ENCODE results near the gene KIAA0753. TPM values are rescaled to one million over a fixed set of nuclear protein-coding genes. Genes with fewer than 3 reads are reported as not detected.

Gene KIAA0753
- total RNA-seq, 1 donor from 2014 or later: 33.7 TPM

- H3K27ac Mint-ChIP-seq: no peak overlapping the region
- no peak overlapping the region for H3K4me3 Mint-ChIP-seq
- no peaks in the 10 kb centered on the region for H3K27me3 Mint-ChIP-seq
- no peaks in the 10 kb centered on the region for H3K9me3 Mint-ChIP-seq
- no peaks in the 10 kb centered on the region for H3K4me1 Mint-ChIP-seq (ENCODE audit: unreplicated experiment)
- H3K36me3 Mint-ChIP-seq: peaks cover 40% of the 10 kb centered on the region
- no peak for DNase-seq (ENCODE audit: extremely low spot score, unreplicated experiment)
- TF ChIP-seq CTCF (conservative IDR thresholded peaks at IDR 0.05): no peak
Observed at GRCh38 chr17:6632530-6632929, 8.0 kb downstream of the KIAA0753 start.

- H3K27me3 Mint-ChIP-seq: no peaks in the 10 kb centered on the region
- H3K4me1 Mint-ChIP-seq (ENCODE audit: unreplicated experiment): no peaks in the 10 kb centered on the region
- no peak overlapping the region for H3K27ac Mint-ChIP-seq
- DNase-seq (ENCODE audit: extremely low spot score, unreplicated experiment): no peak
- no peaks in the 10 kb centered on the region for H3K9me3 Mint-ChIP-seq
- no peak overlapping the region for H3K4me3 Mint-ChIP-seq
- TF ChIP-seq CTCF (conservative IDR thresholded peaks at IDR 0.05): no peak
- H3K36me3 Mint-ChIP-seq: peaks cover 44% of the 10 kb centered on the region
Observed at GRCh38 chr17:6630390-6630789, 10.1 kb downstream of the KIAA0753 start.

GRCh38 chr17:6627019-6627418 is 13.5 kb downstream of the KIAA0753 start:
- no peak for DNase-seq (ENCODE audit: extremely low spot score, unreplicated experiment)
- no peak for TF ChIP-seq CTCF (conservative IDR thresholded peaks at IDR 0.05)
- no peak overlapping the region for H3K27ac Mint-ChIP-seq
- H3K4me1 Mint-ChIP-seq (ENCODE audit: unreplicated experiment): no peaks in the 10 kb centered on the region
- peaks cover 15% of the 10 kb centered on the region for H3K36me3 Mint-ChIP-seq
- no peaks in the 10 kb centered on the region for H3K9me3 Mint-ChIP-seq
- no peak overlapping the region for H3K4me3 Mint-ChIP-seq
- no peaks in the 10 kb centered on the region for H3K27me3 Mint-ChIP-seq

- H3K4me3 Mint-ChIP-seq: no peak overlapping the region
- H3K27ac Mint-ChIP-seq: no peak overlapping the region
- H3K27me3 Mint-ChIP-seq: no peaks in the 10 kb centered on the region
- no peaks in the 10 kb centered on the region for H3K9me3 Mint-ChIP-seq
- no peaks in the 10 kb centered on the region for H3K4me1 Mint-ChIP-seq (ENCODE audit: unreplicated experiment)
- H3K36me3 Mint-ChIP-seq: peaks cover 14% of the 10 kb centered on the region
- TF ChIP-seq CTCF (conservative IDR thresholded peaks at IDR 0.05): no peak
- no peak for DNase-seq (ENCODE audit: extremely low spot score, unreplicated experiment)
Observed at GRCh38 chr17:6626616-6627015, 13.9 kb downstream of the KIAA0753 start.

- no peak for DNase-seq (ENCODE audit: extremely low spot score, unreplicated experiment)
- Mint-ChIP-seq H3K36me3 (peaks cover 4% of the 10 kb centered on the region), H3K4me1 (ENCODE audit: unreplicated experiment) (no peaks in the 10 kb centered on the region), H3K27ac (no peak overlapping the region), H3K4me3 (no peak overlapping the region), H3K9me3 (no peaks in the 10 kb centered on the region), H3K27me3 (no peaks in the 10 kb centered on the region)
- no peak for TF ChIP-seq CTCF (conservative IDR thresholded peaks at IDR 0.05)
Observed at GRCh38 chr17:6623941-6624340, 16.6 kb downstream of the KIAA0753 start.

GRCh38 chr17:6611231-6611630 is 29.3 kb downstream of the KIAA0753 start:
- no peak overlapping the region for H3K27ac Mint-ChIP-seq
- no peak for TF ChIP-seq CTCF (conservative IDR thresholded peaks at IDR 0.05)
- H3K36me3 Mint-ChIP-seq: peaks cover 15% of the 10 kb centered on the region
- H3K27me3 Mint-ChIP-seq: no peaks in the 10 kb centered on the region
- no peak overlapping the region for H3K4me3 Mint-ChIP-seq
- H3K9me3 Mint-ChIP-seq: no peaks in the 10 kb centered on the region
- DNase-seq (ENCODE audit: extremely low spot score, unreplicated experiment): no peak
- H3K4me1 Mint-ChIP-seq (ENCODE audit: unreplicated experiment): no peaks in the 10 kb centered on the region
